ENCODE results near the gene FABP3. TPM values are rescaled to one million over a fixed set of nuclear protein-coding genes. Genes with fewer than 3 reads are reported as not detected.

Gene FABP3
- total and polyA plus RNA-seq, 3 experiments from 2014 or later = not detected

GRCh38 chr1:31372751-31373055 lies 173 bp downstream of the FABP3 start:
- peaks cover 0 to 1% (median 0%) of the 10 kb centered on the region in 3 donors for H3K36me3 Mint-ChIP-seq
- H3K4me1 ChIP-seq (ENCODE audit: insufficient read depth, low read length) = peaks cover 8% of the 10 kb centered on the region
- H3K4me3 ChIP-seq (ENCODE audit: low read length) = no peak overlapping the region
- DNase-seq = no peak
- no peaks in the 10 kb centered on the region for H3K27me3 ChIP-seq (ENCODE audit: insufficient read depth, low read length, poor library complexity, severe bottlenecking)
- H3K36me3 ChIP-seq (ENCODE audit: insufficient read depth, low read length) = no peaks in the 10 kb centered on the region
- H3K27me3 Mint-ChIP-seq = no peaks in the 10 kb centered on the region
- H3K27ac ChIP-seq (ENCODE audit: low read depth, low read length) = no peak overlapping the region
- CTCF ChIA-PET = interaction anchor here (1.6 to 2.1 kb wide), 2 partner anchors 26 to 177 kb away, joined by 3 to 6 read pairs; no protein-coding TSS in a partner anchor
- peak overlapping the region in 5 of 7 donors; percentile 11 to 82 (median 32) for H3K4me3 Mint-ChIP-seq
- peaks cover 12 to 19% (median 16%) of the 10 kb centered on the region in 3 donors for H3K4me1 Mint-ChIP-seq
- H3K9me3 Mint-ChIP-seq = no peaks in the 10 kb centered on the region
- POLR2A ChIA-PET = no interaction called here
- no peaks in the 10 kb centered on the region for H3K9me3 ChIP-seq (ENCODE audit: low read length)
- no peak overlapping the region for H3K27ac Mint-ChIP-seq

- Mint-ChIP-seq H3K4me3 (peak overlapping the region in 4 of 7 donors; percentile 11 to 86 (median 18)), H3K9me3 (no peaks in the 10 kb centered on the region), H3K36me3 (peaks cover 0 to 4% (median 2%) of the 10 kb centered on the region in 3 donors), H3K4me1 (peaks cover 12 to 19% (median 16%) of the 10 kb centered on the region in 3 donors), H3K27ac (no peak overlapping the region), H3K27me3 (no peaks in the 10 kb centered on the region)
- Histone ChIP-seq H3K36me3 (ENCODE audit: insufficient read depth, low read length) (no peaks in the 10 kb centered on the region), H3K27me3 (ENCODE audit: insufficient read depth, low read length, poor library complexity, severe bottlenecking) (no peaks in the 10 kb centered on the region), H3K4me1 (ENCODE audit: insufficient read depth, low read length) (peaks cover 8% of the 10 kb centered on the region), H3K27ac (ENCODE audit: low read depth, low read length) (no peak overlapping the region), H3K4me3 (ENCODE audit: low read length) (no peak overlapping the region), H3K9me3 (ENCODE audit: low read length) (no peaks in the 10 kb centered on the region)
- ChIA-PET CTCF (interaction anchor here (1.0 kb wide), 1 partner anchor 21 kb away, joined by 3 read pairs; no protein-coding TSS in a partner anchor), POLR2A (no interaction called here)
- no peak for DNase-seq
Observed at GRCh38 chr1:31372051-31372450, 825 bp downstream of the FABP3 start.

GRCh38 chr1:31371121-31371959 lies 1.5 kb downstream of the FABP3 start:
- ChIA-PET POLR2A (no interaction called here), CTCF (interaction anchor here (0.5 to 1.0 kb wide), 2 partner anchors 22 to 633 kb away, joined by 3 read pairs; no protein-coding TSS in a partner anchor)
- Mint-ChIP-seq H3K27me3 (no peaks in the 10 kb centered on the region), H3K27ac (peak overlapping the region in 1 of 8 donors; percentile 61), H3K36me3 (peaks cover 0 to 10% (median 3%) of the 10 kb centered on the region in 3 donors), H3K4me3 (no peak overlapping the region), H3K9me3 (no peaks in the 10 kb centered on the region), H3K4me1 (peaks cover 12 to 19% (median 16%) of the 10 kb centered on the region in 3 donors)
- Histone ChIP-seq H3K4me1 (ENCODE audit: insufficient read depth, low read length) (peaks cover 8% of the 10 kb centered on the region), H3K27ac (ENCODE audit: low read depth, low read length) (no peak overlapping the region), H3K27me3 (ENCODE audit: insufficient read depth, low read length, poor library complexity, severe bottlenecking) (no peaks in the 10 kb centered on the region), H3K9me3 (ENCODE audit: low read length) (no peaks in the 10 kb centered on the region), H3K4me3 (ENCODE audit: low read length) (no peak overlapping the region), H3K36me3 (ENCODE audit: insufficient read depth, low read length) (no peaks in the 10 kb centered on the region)
- no peak for DNase-seq

GRCh38 chr1:31370565-31370964 lies 2.3 kb downstream of the FABP3 start:
- no peaks in the 10 kb centered on the region for H3K9me3 ChIP-seq (ENCODE audit: low read length)

GRCh38 chr1:31370021-31370420 lies 2.9 kb downstream of the FABP3 start:
- no peaks in the 10 kb centered on the region for H3K36me3 ChIP-seq (ENCODE audit: insufficient read depth, low read length)
- Mint-ChIP-seq H3K9me3 (no peaks in the 10 kb centered on the region), H3K27ac (no peak overlapping the region), H3K36me3 (peaks cover 0 to 21% (median 6%) of the 10 kb centered on the region in 3 donors), H3K4me1 (peaks cover 12 to 19% (median 16%) of the 10 kb centered on the region in 3 donors), H3K27me3 (no peaks in the 10 kb centered on the region), H3K4me3 (no peak overlapping the region)
- H3K9me3 ChIP-seq (ENCODE audit: low read length) = no peaks in the 10 kb centered on the region
- no peak overlapping the region for H3K27ac ChIP-seq (ENCODE audit: low read depth, low read length)
- no peaks in the 10 kb centered on the region for H3K27me3 ChIP-seq (ENCODE audit: insufficient read depth, low read length, poor library complexity, severe bottlenecking)
- no peak overlapping the region for H3K4me3 ChIP-seq (ENCODE audit: low read length)
- ChIA-PET POLR2A (no interaction called here), CTCF (no interaction called here)
- H3K4me1 ChIP-seq (ENCODE audit: insufficient read depth, low read length) = peaks cover 8% of the 10 kb centered on the region
- DNase-seq = no peak

More at GRCh38 chr1:31370565-31370964, 2.3 kb downstream of the FABP3 start:
- no peak overlapping the region for H3K4me3 ChIP-seq (ENCODE audit: low read length)
- H3K27ac ChIP-seq (ENCODE audit: low read depth, low read length) = no peak overlapping the region
- ChIA-PET CTCF (no interaction called here), POLR2A (no interaction called here)
- no peaks in the 10 kb centered on the region for H3K27me3 Mint-ChIP-seq
- no peak overlapping the region for H3K4me3 Mint-ChIP-seq
- peaks cover 12 to 19% (median 16%) of the 10 kb centered on the region in 3 donors for H3K4me1 Mint-ChIP-seq
- no peaks in the 10 kb centered on the region for H3K36me3 ChIP-seq (ENCODE audit: insufficient read depth, low read length)
- H3K36me3 Mint-ChIP-seq = peaks cover 0 to 17% (median 5%) of the 10 kb centered on the region in 3 donors
- no peak for DNase-seq
- H3K4me1 ChIP-seq (ENCODE audit: insufficient read depth, low read length) = peaks cover 8% of the 10 kb centered on the region
- no peaks in the 10 kb centered on the region for H3K9me3 Mint-ChIP-seq
- peak overlapping the region in 2 of 8 donors; percentile 21 to 29 for H3K27ac Mint-ChIP-seq
- H3K27me3 ChIP-seq (ENCODE audit: insufficient read depth, low read length, poor library complexity, severe bottlenecking) = no peaks in the 10 kb centered on the region

- no peaks in the 10 kb centered on the region for H3K9me3 Mint-ChIP-seq
- ChIA-PET POLR2A (no interaction called here), CTCF (no interaction called here)
- Histone ChIP-seq H3K27me3 (ENCODE audit: insufficient read depth, low read length, poor library complexity, severe bottlenecking) (no peaks in the 10 kb centered on the region), H3K4me1 (ENCODE audit: insufficient read depth, low read length) (peaks cover 8% of the 10 kb centered on the region), H3K36me3 (ENCODE audit: insufficient read depth, low read length) (peaks cover 6% of the 10 kb centered on the region), H3K9me3 (ENCODE audit: low read length) (no peaks in the 10 kb centered on the region), H3K4me3 (ENCODE audit: low read length) (no peak overlapping the region), H3K27ac (ENCODE audit: low read depth, low read length) (no peak overlapping the region)
- H3K4me1 Mint-ChIP-seq = peaks cover 7 to 15% (median 12%) of the 10 kb centered on the region in 3 donors
- peak overlapping the region in 1 of 8 donors; percentile 17 for H3K27ac Mint-ChIP-seq
- DNase-seq = no peak
- no peak overlapping the region for H3K4me3 Mint-ChIP-seq
- no peaks in the 10 kb centered on the region for H3K27me3 Mint-ChIP-seq
- peaks cover 0 to 35% (median 13%) of the 10 kb centered on the region in 3 donors for H3K36me3 Mint-ChIP-seq
Observed at GRCh38 chr1:31368611-31369107, 4.2 kb downstream of the FABP3 start.

- POLR2A ChIA-PET = no interaction called here
- CTCF ChIA-PET = no interaction called here
- Mint-ChIP-seq H3K27me3 (no peaks in the 10 kb centered on the region), H3K36me3 (peaks cover 0 to 46% (median 13%) of the 10 kb centered on the region in 3 donors), H3K9me3 (no peaks in the 10 kb centered on the region), H3K4me1 (no peaks in the 10 kb centered on the region), H3K4me3 (no peak overlapping the region), H3K27ac (no peak overlapping the region)
- DNase-seq = no peak
- H3K4me1 ChIP-seq (ENCODE audit: insufficient read depth, low read length) = no peaks in the 10 kb centered on the region
- no peak overlapping the region for H3K4me3 ChIP-seq (ENCODE audit: low read length)
- H3K27me3 ChIP-seq (ENCODE audit: insufficient read depth, low read length, poor library complexity, severe bottlenecking) = no peaks in the 10 kb centered on the region
- H3K27ac ChIP-seq (ENCODE audit: low read depth, low read length) = no peak overlapping the region
- no peaks in the 10 kb centered on the region for H3K9me3 ChIP-seq (ENCODE audit: low read length)
- H3K36me3 ChIP-seq (ENCODE audit: insufficient read depth, low read length) = peaks cover 6% of the 10 kb centered on the region
Observed at GRCh38 chr1:31366796-31367195, 6.1 kb downstream of the FABP3 start.

- Mint-ChIP-seq H3K4me1 (no peaks in the 10 kb centered on the region), H3K27ac (no peak overlapping the region), H3K27me3 (no peaks in the 10 kb centered on the region), H3K4me3 (no peak overlapping the region), H3K36me3 (peaks cover 0 to 59% (median 15%) of the 10 kb centered on the region in 3 donors), H3K9me3 (no peaks in the 10 kb centered on the region)
- peaks cover 6% of the 10 kb centered on the region for H3K36me3 ChIP-seq (ENCODE audit: insufficient read depth, low read length)
- POLR2A ChIA-PET = no interaction called here
- no peaks in the 10 kb centered on the region for H3K27me3 ChIP-seq (ENCODE audit: insufficient read depth, low read length, poor library complexity, severe bottlenecking)
- no peak for DNase-seq
- H3K27ac ChIP-seq (ENCODE audit: low read depth, low read length) = no peak overlapping the region
- no peaks in the 10 kb centered on the region for H3K4me1 ChIP-seq (ENCODE audit: insufficient read depth, low read length)
- H3K9me3 ChIP-seq (ENCODE audit: low read length) = no peaks in the 10 kb centered on the region
- CTCF ChIA-PET = no interaction called here
- no peak overlapping the region for H3K4me3 ChIP-seq (ENCODE audit: low read length)
Observed at GRCh38 chr1:31364561-31365250, 8.2 kb downstream of the FABP3 start.
